Activated naive CD8-positive, alpha-beta T cell treated with anti-CD3 and anti-CD28 coated beads, Interleukin-2, amount 10 ng/mL, durations not matched to agents 7 days and 5 days (primary cell): ENCODE data around the gene CRTAC1. TPM values are rescaled to one million over a fixed set of nuclear protein-coding genes. Genes with fewer than 3 reads are reported as not detected.

ENCODE experiments used
- ATAC-seq: fragments of 150-1000 bp; cut with Tn5 transposase; one replicate; pipeline ENCODE4 v1.10.0; 2021; ENCODE audit warnings: low read depth, moderate library complexity
- POLR2A ChIA-PET: fragments of 350-600 bp; sonication (Branson Sonifier 250); formaldehyde crosslinking; loops from one replicate; lab custom pipeline; 2021; ENCODE audit warnings: antibody characterized with exemption; lab: Charles Lee
- DNase-seq: peaks from one replicate; pipeline ENCODE4 v3.0.0; 2021
- H3K27ac Mint-ChIP-seq: one replicate; pipeline ENCODE4 v1.8.0; 2022; ENCODE audit warnings: mild to moderate bottlenecking, mixed read lengths
- H3K27me3 Mint-ChIP-seq: one replicate; pipeline ENCODE4 v1.8.0; 2022; ENCODE audit warnings: mild to moderate bottlenecking, moderate library complexity, mixed read lengths
- H3K36me3 Mint-ChIP-seq: one replicate; pipeline ENCODE4 v1.8.0; 2021; ENCODE audit warnings: mild to moderate bottlenecking, mixed read lengths
- H3K4me1 Mint-ChIP-seq: one replicate; pipeline ENCODE4 v1.8.0; 2021; ENCODE audit warnings: mixed read lengths
- H3K4me3 Mint-ChIP-seq: one replicate; pipeline ENCODE4 v1.8.0; 2022; ENCODE audit warnings: mild to moderate bottlenecking, moderate library complexity, mixed read lengths
- H3K9me3 Mint-ChIP-seq: one replicate; pipeline ENCODE4 v1.8.0; 2021; ENCODE audit warnings: mixed read lengths
- total RNA-seq, 2 experiments: library from RNA; stranded (reverse); gene quantifications; one replicate each; pipeline ENCODE4 v1.2.3, GENCODE V29; 2021

Gene CRTAC1
- total RNA-seq, 2 experiments from 2014 or later: not detected

GRCh38 chr10:97838091-97838490 lies 192.3 kb downstream of the CRTAC1 start:
- DNase-seq (no peak), ATAC-seq (no peak)
- H3K27ac Mint-ChIP-seq: no peak overlapping the region
- H3K36me3 Mint-ChIP-seq: peaks cover 9% of the 10 kb centered on the region
- H3K9me3 Mint-ChIP-seq: peaks cover 10% of the 10 kb centered on the region
- POLR2A ChIA-PET: interaction anchor here (0.8 kb wide), 1 partner anchor 41 kb away, joined by 3 read pairs; no protein-coding TSS in a partner anchor
- no peak overlapping the region for H3K4me3 Mint-ChIP-seq
- peaks cover 19% of the 10 kb centered on the region for H3K4me1 Mint-ChIP-seq
- H3K27me3 Mint-ChIP-seq: peaks cover 2% of the 10 kb centered on the region

DNA sequence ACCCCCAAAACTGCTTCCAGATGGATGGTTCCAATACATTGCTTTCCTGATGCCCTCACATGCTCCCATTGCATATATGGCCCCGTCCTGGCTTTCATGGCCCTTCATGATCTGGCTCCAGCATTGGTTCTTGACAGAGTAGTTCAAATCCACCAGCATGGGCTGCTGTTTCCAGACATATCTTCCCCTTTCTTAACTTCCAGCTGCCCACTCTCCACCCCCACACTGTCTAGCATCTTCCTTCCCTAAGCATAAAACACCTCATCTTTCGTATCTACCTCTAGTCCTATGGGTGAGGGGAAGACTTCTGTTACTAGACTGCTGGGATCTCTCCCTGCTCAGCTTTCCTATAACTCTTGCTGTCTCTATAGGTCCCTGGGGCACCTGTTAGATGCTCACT lies 194.0 kb downstream of the CRTAC1 start:
- DNase-seq: no peak
- POLR2A ChIA-PET: no interaction called here
- peaks cover 9% of the 10 kb centered on the region for H3K36me3 Mint-ChIP-seq
- ATAC-seq: no peak
- H3K27me3 Mint-ChIP-seq: peaks cover 4% of the 10 kb centered on the region
- H3K4me3 Mint-ChIP-seq: no peak overlapping the region
- H3K27ac Mint-ChIP-seq: no peak overlapping the region
- peaks cover 15% of the 10 kb centered on the region for H3K4me1 Mint-ChIP-seq
- H3K9me3 Mint-ChIP-seq: peaks cover 10% of the 10 kb centered on the region

- no peak for DNase-seq
- peaks cover under 1% of the 10 kb centered on the region for H3K36me3 Mint-ChIP-seq
- H3K4me1 Mint-ChIP-seq: peaks cover 21% of the 10 kb centered on the region
- POLR2A ChIA-PET: interaction anchor here (1.1 kb wide), 1 partner anchor 18 kb away, joined by 3 read pairs; the partner anchor contains the start of gene GOLGA7B
- H3K27ac Mint-ChIP-seq: no peak overlapping the region
- H3K27me3 Mint-ChIP-seq: peaks cover 4% of the 10 kb centered on the region
- H3K4me3 Mint-ChIP-seq: no peak overlapping the region
- ATAC-seq: no peak
- peaks cover 3% of the 10 kb centered on the region for H3K9me3 Mint-ChIP-seq
Measured at GRCh38 chr10:97831259-97831658, 199.2 kb downstream of the CRTAC1 start.

GRCh38 chr10:97830064-97830463 lies 200.4 kb downstream of the CRTAC1 start:
- H3K27ac Mint-ChIP-seq: peak overlapping the region; percentile 54
- DNase-seq (no peak), ATAC-seq (no peak)
- H3K9me3 Mint-ChIP-seq: no peaks in the 10 kb centered on the region
- H3K4me3 Mint-ChIP-seq: no peak overlapping the region
- POLR2A ChIA-PET: no interaction called here
- H3K4me1 Mint-ChIP-seq: peaks cover 20% of the 10 kb centered on the region
- no peaks in the 10 kb centered on the region for H3K36me3 Mint-ChIP-seq
- H3K27me3 Mint-ChIP-seq: peaks cover 2% of the 10 kb centered on the region

GRCh38 chr10:97828721-97829120 lies 201.7 kb downstream of the CRTAC1 start:
- peaks cover 2% of the 10 kb centered on the region for H3K27me3 Mint-ChIP-seq
- ATAC-seq (peak; percentile 96), DNase-seq (no peak)
- H3K36me3 Mint-ChIP-seq: no peaks in the 10 kb centered on the region
- peaks cover 20% of the 10 kb centered on the region for H3K4me1 Mint-ChIP-seq
- peak overlapping the region; percentile 42 for H3K4me3 Mint-ChIP-seq
- H3K9me3 Mint-ChIP-seq: no peaks in the 10 kb centered on the region
- POLR2A ChIA-PET: interaction anchor here (0.7 to 2.7 kb wide), 3 partner anchors 15 to 30 kb away, joined by 3 to 12 read pairs (median 3); partner anchors contain the start of gene GOLGA7B
- H3K27ac Mint-ChIP-seq: peak overlapping the region; percentile 51

- no peaks in the 10 kb centered on the region for H3K36me3 Mint-ChIP-seq
- no peak for ATAC-seq
- no peaks in the 10 kb centered on the region for H3K27me3 Mint-ChIP-seq
- no peaks in the 10 kb centered on the region for H3K9me3 Mint-ChIP-seq
- POLR2A ChIA-PET: interaction anchor here (2.7 kb wide), 1 partner anchor 22 kb away, joined by 12 read pairs; the partner anchor contains the start of gene GOLGA7B
- DNase-seq: no peak
- peak overlapping the region; percentile 51 for H3K27ac Mint-ChIP-seq
- no peak overlapping the region for H3K4me3 Mint-ChIP-seq
- H3K4me1 Mint-ChIP-seq: peaks cover 20% of the 10 kb centered on the region
Measured at GRCh38 chr10:97827702-97828291, 202.6 kb downstream of the CRTAC1 start.

DNA sequence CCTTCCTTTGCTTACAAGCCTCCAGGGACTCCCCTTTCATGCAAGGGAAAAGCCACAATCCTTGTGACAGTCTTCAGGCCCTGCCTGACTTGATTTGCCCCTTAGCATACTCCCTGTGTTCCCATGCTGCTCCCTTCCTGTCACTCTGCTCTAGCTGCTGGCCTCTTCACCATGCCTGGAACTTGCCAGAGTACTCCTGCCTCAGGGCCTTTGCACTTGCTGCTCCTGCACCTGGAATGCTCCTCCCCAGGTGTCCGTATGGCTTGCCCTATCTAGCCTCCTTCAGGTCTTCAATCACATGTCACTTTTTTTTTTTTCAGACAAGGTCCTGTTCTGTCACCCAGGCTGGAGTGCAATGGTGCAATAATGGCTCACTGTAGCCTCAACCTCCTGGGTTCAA lies 203.5 kb downstream of the CRTAC1 start:
- Mint-ChIP-seq H3K27ac (peak overlapping the region; percentile 18), H3K4me3 (no peak overlapping the region), H3K9me3 (no peaks in the 10 kb centered on the region), H3K4me1 (peaks cover 20% of the 10 kb centered on the region), H3K27me3 (no peaks in the 10 kb centered on the region), H3K36me3 (no peaks in the 10 kb centered on the region)
- POLR2A ChIA-PET: interaction anchor here (2.7 kb wide), 1 partner anchor 23 kb away, joined by 12 read pairs; the partner anchor contains the start of gene GOLGA7B
- ATAC-seq (no peak), DNase-seq (no peak)

- peaks cover 19% of the 10 kb centered on the region for H3K4me1 Mint-ChIP-seq
- no peak overlapping the region for H3K4me3 Mint-ChIP-seq
- H3K36me3 Mint-ChIP-seq: no peaks in the 10 kb centered on the region
- H3K27me3 Mint-ChIP-seq: no peaks in the 10 kb centered on the region
- H3K27ac Mint-ChIP-seq: peak overlapping the region; percentile 24
- POLR2A ChIA-PET: no interaction called here
- ATAC-seq (no peak), DNase-seq (no peak)
- no peaks in the 10 kb centered on the region for H3K9me3 Mint-ChIP-seq
Measured at GRCh38 chr10:97825020-97825760, 205.2 kb downstream of the CRTAC1 start.

GRCh38 chr10:97823734-97824133 lies 206.7 kb downstream of the CRTAC1 start:
- DNase-seq (no peak), ATAC-seq (no peak)
- no peaks in the 10 kb centered on the region for H3K36me3 Mint-ChIP-seq
- no peak overlapping the region for H3K27ac Mint-ChIP-seq
- peaks cover 6% of the 10 kb centered on the region for H3K4me1 Mint-ChIP-seq
- no peaks in the 10 kb centered on the region for H3K27me3 Mint-ChIP-seq
- H3K9me3 Mint-ChIP-seq: no peaks in the 10 kb centered on the region
- POLR2A ChIA-PET: interaction anchor here (0.6 kb wide), 1 partner anchor 30 kb away, joined by 3 read pairs; no protein-coding TSS in a partner anchor
- H3K4me3 Mint-ChIP-seq: no peak overlapping the region

GRCh38 chr10:97822261-97822687 lies 208.1 kb downstream of the CRTAC1 start:
- POLR2A ChIA-PET: no interaction called here
- Mint-ChIP-seq H3K27me3 (no peaks in the 10 kb centered on the region), H3K4me1 (no peaks in the 10 kb centered on the region)

DNA sequence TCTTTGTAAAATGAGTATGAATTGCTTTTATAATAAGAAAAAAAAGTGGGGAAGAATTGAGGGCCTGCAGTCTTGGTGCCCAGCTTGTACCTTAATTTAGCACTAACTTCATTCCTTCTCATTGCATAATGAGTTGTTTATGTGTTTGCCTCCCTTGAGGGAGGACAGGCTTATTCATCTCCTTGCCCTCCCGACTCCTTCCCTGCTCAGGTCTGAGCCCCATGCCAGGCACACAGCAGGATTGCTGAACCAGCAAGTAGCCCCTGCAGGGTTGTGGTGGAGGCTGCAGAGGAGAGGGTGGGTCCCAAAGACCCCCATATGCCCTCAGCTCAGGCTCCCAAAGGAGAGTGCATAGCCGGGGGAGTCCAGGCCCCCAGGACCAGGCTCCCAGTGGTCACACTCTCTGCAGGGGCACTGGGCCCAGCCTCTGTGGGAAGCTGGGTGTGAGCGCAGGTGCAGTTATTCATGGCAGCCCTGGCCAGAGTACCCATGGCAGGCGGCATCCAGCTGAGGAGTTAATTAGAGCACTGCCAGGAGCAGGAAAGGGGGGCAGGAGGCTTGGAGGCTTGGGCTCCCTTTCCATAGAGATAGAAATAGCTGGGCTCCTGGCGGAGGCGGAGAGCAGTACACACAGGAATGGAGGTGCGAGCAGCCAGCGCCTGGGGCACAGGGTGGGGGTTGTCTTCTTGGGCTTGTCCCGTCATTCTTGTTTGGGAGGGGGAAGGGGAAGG lies 208.9 kb downstream of the CRTAC1 start:
- Mint-ChIP-seq H3K36me3 (no peaks in the 10 kb centered on the region), H3K9me3 (no peaks in the 10 kb centered on the region), H3K4me3 (no peak overlapping the region), H3K27ac (no peak overlapping the region), H3K27me3 (no peaks in the 10 kb centered on the region), H3K4me1 (no peaks in the 10 kb centered on the region)
- DNase-seq: no peak
- POLR2A ChIA-PET: no interaction called here
- no peak for ATAC-seq

More at GRCh38 chr10:97822261-97822687, 208.1 kb downstream of the CRTAC1 start:
- no peak overlapping the region for H3K27ac Mint-ChIP-seq
- no peak overlapping the region for H3K4me3 Mint-ChIP-seq
- DNase-seq (no peak), ATAC-seq (no peak)
- no peaks in the 10 kb centered on the region for H3K9me3 Mint-ChIP-seq
- H3K36me3 Mint-ChIP-seq: no peaks in the 10 kb centered on the region

GRCh38 chr10:97820096-97820704 lies 210.2 kb downstream of the CRTAC1 start:
- peaks cover 2% of the 10 kb centered on the region for H3K27me3 Mint-ChIP-seq
- no peak for ATAC-seq
- no peaks in the 10 kb centered on the region for H3K36me3 Mint-ChIP-seq
- no peaks in the 10 kb centered on the region for H3K9me3 Mint-ChIP-seq
- POLR2A ChIA-PET: interaction anchor here (1.7 kb wide), 1 partner anchor 29 kb away, joined by 6 read pairs; the partner anchor contains the start of gene GOLGA7B
- H3K27ac Mint-ChIP-seq: no peak overlapping the region
- DNase-seq: no peak
- H3K4me3 Mint-ChIP-seq: no peak overlapping the region
- no peaks in the 10 kb centered on the region for H3K4me1 Mint-ChIP-seq

GRCh38 chr10:97818572-97818971 lies 211.8 kb downstream of the CRTAC1 start:
- no peaks in the 10 kb centered on the region for H3K4me1 Mint-ChIP-seq
- DNase-seq (no peak), ATAC-seq (no peak)
- no peaks in the 10 kb centered on the region for H3K36me3 Mint-ChIP-seq
- no peak overlapping the region for H3K4me3 Mint-ChIP-seq
- POLR2A ChIA-PET: interaction anchor here (1.7 kb wide), 1 partner anchor 31 kb away, joined by 6 read pairs; the partner anchor contains the start of gene GOLGA7B
- H3K9me3 Mint-ChIP-seq: no peaks in the 10 kb centered on the region
- no peak overlapping the region for H3K27ac Mint-ChIP-seq
- H3K27me3 Mint-ChIP-seq: peaks cover 2% of the 10 kb centered on the region
